ENCODE data around the gene STK32C.
"Not testable (repeated sequence)": the region's sequence is repeated elsewhere in the genome, so short reads cannot be mapped to it uniquely, and the experiment has no call there.

Gene STK32C

GRCh38 chr10:132337854-132338253 is 30.1 kb upstream of the STK32C start:
- not testable (repeated sequence) for DNase-seq (ENCODE audit: low spot score)

GRCh38 chr10:132336919-132337407 is 29.2 kb upstream of the STK32C start:
- DNase-seq (ENCODE audit: low spot score), result no peak

- DNase-seq (ENCODE audit: low spot score), result no peak
Measured at GRCh38 chr10:132336064-132336746, 28.5 kb upstream of the STK32C start.

GRCh38 chr10:132335189-132336063 is 27.7 kb upstream of the STK32C start:
- no peak for DNase-seq (ENCODE audit: low spot score)

- DNase-seq (ENCODE audit: low spot score), result no peak
Measured at GRCh38 chr10:132334631-132335188, 27.0 kb upstream of the STK32C start.

GRCh38 chr10:132333386-132333785 is 25.6 kb upstream of the STK32C start:
- DNase-seq (ENCODE audit: low spot score), result no peak

GRCh38 chr10:132332433-132332754 is 24.6 kb upstream of the STK32C start:
- no peak for DNase-seq (ENCODE audit: low spot score)

GRCh38 chr10:132331601-132332432 is 24.1 kb upstream of the STK32C start, which contains the start of gene LRRC27:
Gene LRRC27, plus strand, starts transcription at chr10:132332193. Its CDS starts 1,332 bp downstream, at chr10:132333525.
- peak; percentile 96 for DNase-seq (ENCODE audit: low spot score)

GRCh38 chr10:132330486-132330833 is 22.7 kb upstream of the STK32C start:
- DNase-seq (ENCODE audit: low spot score), result no peak

- DNase-seq (ENCODE audit: low spot score), result no peak
Measured at GRCh38 chr10:132329565-132330485, 22.1 kb upstream of the STK32C start.

GRCh38 chr10:132328738-132329137 is 21.0 kb upstream of the STK32C start:
- no peak for DNase-seq (ENCODE audit: low spot score)

GRCh38 chr10:132328106-132328505 is 20.4 kb upstream of the STK32C start:
- no peak for DNase-seq (ENCODE audit: low spot score)

- no peak for DNase-seq (ENCODE audit: low spot score)
Measured at GRCh38 chr10:132326925-132327324, 19.2 kb upstream of the STK32C start.

- DNase-seq (ENCODE audit: low spot score), result no peak
Measured at GRCh38 chr10:132326344-132326889, 18.7 kb upstream of the STK32C start.

- no peak for DNase-seq (ENCODE audit: low spot score)
Measured at GRCh38 chr10:132324186-132324585, 16.4 kb upstream of the STK32C start.

GRCh38 chr10:132322586-132323048 is 14.9 kb upstream of the STK32C start:
- DNase-seq (ENCODE audit: low spot score), result no peak

GRCh38 chr10:132321726-132322125 is 14.0 kb upstream of the STK32C start:
- DNase-seq (ENCODE audit: low spot score), result no peak

- no peak for DNase-seq (ENCODE audit: low spot score)
Measured at GRCh38 chr10:132320654-132321469, 13.1 kb upstream of the STK32C start.

GRCh38 chr10:132319853-132320653 is 12.3 kb upstream of the STK32C start:
- no peak for DNase-seq (ENCODE audit: low spot score)
